Stomach (tissue), 9 donors: ENCODE data around the gene KCNK1. TPM values are rescaled to one million over a fixed set of nuclear protein-coding genes. Genes with fewer than 3 reads are reported as not detected.
"Not testable (repeated sequence)": the region's sequence is repeated elsewhere in the genome, so short reads cannot be mapped to it uniquely, and the experiment has no call there.

Source experiments
- DNase-seq, 2 donors: peaks; one replicate each; pipeline versions ENCODE4 v3.0.0 to v3.0.0-alpha.2; 2013 to 2019
- H3K27ac ChIP-seq, 5 donors: fragments of 200-600 bp in 4 of 5; sonication (generic) in 4 of 5; one replicate each; pipeline ENCODE4 v1.5.1; 2013 to 2019; ENCODE audit warnings: mild to moderate bottlenecking in 1 of 5, moderate library complexity in 1 of 5
- H3K27me3 ChIP-seq, 3 donors: fragments of 200-600 bp; sonication (generic); one replicate each; pipeline ENCODE4 v1.5.1; 2017 to 2019; ENCODE audit warnings: mixed run types in 1 of 3
- H3K36me3 ChIP-seq, 4 donors: fragments of 200-600 bp; sonication (generic); 1 replicate in 3 of 4; 2 replicates in 1 of 4; pipeline ENCODE4 v1.5.1; 2016 to 2019
- H3K4me1 ChIP-seq, 4 donors: fragments of 200-600 bp; sonication (generic); one replicate each; pipeline ENCODE4 v1.5.1; 2016 to 2019
- H3K4me3 ChIP-seq, 4 donors: fragments of 200-600 bp; sonication (generic) in 3 of 4; one replicate each; pipeline ENCODE4 v1.5.1; 2016 to 2019; ENCODE audit warnings: mild to moderate bottlenecking in 1 of 4
- H3K9me3 ChIP-seq, 4 donors: fragments of 200-600 bp; sonication (generic); one replicate each; pipeline ENCODE4 v1.5.1; 2016 to 2019
- CTCF ChIP-seq, 7 experiments: fragments of 450-650 bp in 4 of 7; fragments of 200-600 bp in 3 of 7; sonication (generic) in 3 of 7; IDR thresholded peaks; one replicate each; pipeline ENCODE4 v1.5.1; 2016 to 2019; ENCODE audit warnings: antibody characterized with exemption in 7 of 7, control low read depth in 2 of 7, mild to moderate bottlenecking in 1 of 7
- EP300 ChIP-seq: sonication (generic); formaldehyde crosslinking; IDR thresholded peaks from one replicate; pipeline ENCODE4 v1.6.1; 2017; ENCODE audit warnings: antibody characterized with exemption
- POLR2A ChIP-seq, 4 donors: fragments of 450-650 bp; IDR thresholded peaks; one replicate each; pipeline ENCODE4 v1.6.1; 2016; ENCODE audit warnings: antibody characterized with exemption in 4 of 4, control low read depth in 2 of 4, mild to moderate bottlenecking in 1 of 4, moderate library complexity in 1 of 4
- POLR2AphosphoS5 ChIP-seq, 3 donors: sonication (generic); formaldehyde crosslinking; IDR thresholded peaks; one replicate each; pipeline ENCODE4 v1.6.1; 2016; ENCODE audit warnings: antibody characterized with exemption in 3 of 3
- whole genome bisulfite sequencing, 5 donors: extraction: QIAGEN DNeasy Blood & Tissue Kit in 3 of 5; methylation state at CpG; one replicate each; pipeline versions ENCODE4 v1.1.5 to v1.1.7; 2013 to 2018; 5-methylcytosine and 5-hydroxymethylcytosine counted together
- intact Hi-C: fragments of 100-400 bp; cut with DNase I; formaldehyde crosslinking; loops from one replicate; pipeline ENCODE4 v1.15.1; 2023; ENCODE audit warnings: low total_unique reads
- polyA plus RNA-seq, 3 donors: library from polyadenylated mRNA; stranded (reverse); fragments of 200-250 nt; gene quantifications; one replicate each; pipeline ENCODE4 v1.2.3, GENCODE V29; 2013
- total RNA-seq, 5 donors: library from RNA; depleted of rRNA; stranded (reverse); fragments of >200 nt; gene quantifications; one replicate each; pipeline versions ENCODE4 v1.1.0 to v1.2.3, GENCODE V29; 2014 to 2016
- donor health status: healthy with polysubstance abuse.
- donor health status: Bipolar disorder and iron deficiency.
- donor health status: healthy.

KCNK1 gene
- total and polyA plus RNA-seq, 8 donors = 4.1 to 52.5 (median 9.5) TPM

GRCh38 chr1:233677690-233678354, 63.9 kb downstream of the KCNK1 start:
- no peak overlapping the region for H3K27ac ChIP-seq

GRCh38 chr1:233679030-233679429, 65.1 kb downstream of the KCNK1 start:
- Histone ChIP-seq H3K36me3 (no peaks in the 10 kb centered on the region), H3K9me3 (no peaks in the 10 kb centered on the region), H3K27ac (no peak overlapping the region), H3K27me3 (no peaks in the 10 kb centered on the region), H3K4me3 (no peak overlapping the region), H3K4me1 (peaks cover 0 to 13% (median 2%) of the 10 kb centered on the region in 4 donors)
- TF ChIP-seq CTCF (IDR thresholded peaks at IDR 0.05) = no peak
- DNase-seq = no peak
- 82 to 93% (median 90%) methylated on average over 6 of the region's 6 CpGs for WGBS, 5 donors
- intact Hi-C loops = no loop called here

More at GRCh38 chr1:233677690-233678354, 63.9 kb downstream of the KCNK1 start:
- DNase-seq = no peak
- WGBS, 5 donors = 70 to 82% (median 75%) methylated on average over 7 of the region's 7 CpGs
- Histone ChIP-seq H3K27me3 (no peaks in the 10 kb centered on the region), H3K36me3 (no peaks in the 10 kb centered on the region), H3K4me3 (no peak overlapping the region), H3K9me3 (no peaks in the 10 kb centered on the region), H3K4me1 (peaks cover 0 to 19% (median 8%) of the 10 kb centered on the region in 4 donors)
- TF ChIP-seq CTCF (IDR thresholded peaks at IDR 0.05) (no peak), EP300 (no peak), POLR2A (IDR thresholded peaks at IDR 0.05) (no peak), POLR2AphosphoS5 (IDR thresholded peaks at IDR 0.05) (no peak)
- intact Hi-C loops = no loop called here

GRCh38 chr1:233679591-233680373, 65.9 kb downstream of the KCNK1 start:
- H3K4me1 ChIP-seq = peaks cover 0 to 11% (median 0%) of the 10 kb centered on the region in 4 donors
- intact Hi-C loops = no loop called here
- no peaks in the 10 kb centered on the region for H3K36me3 ChIP-seq
- H3K27me3 ChIP-seq = no peaks in the 10 kb centered on the region
- H3K27ac ChIP-seq = no peak overlapping the region
- no peaks in the 10 kb centered on the region for H3K9me3 ChIP-seq
- no peak overlapping the region for H3K4me3 ChIP-seq
- DNase-seq = no peak
- TF ChIP-seq POLR2AphosphoS5 (IDR thresholded peaks at IDR 0.05) (no peak), POLR2A (IDR thresholded peaks at IDR 0.05) (no peak), EP300 (no peak), CTCF (IDR thresholded peaks at IDR 0.05) (no peak)
- 78 to 91% (median 88%) methylated on average over 12 of the region's 12 CpGs for WGBS, 5 donors

GRCh38 chr1:233681285-233681684, 67.4 kb downstream of the KCNK1 start:
- WGBS, 5 donors = 88 to 100% (median 100%) methylated on average over 1 of the region's 1 CpG
- intact Hi-C loops = no loop called here
- Histone ChIP-seq H3K9me3 (no peaks in the 10 kb centered on the region), H3K27ac (no peak overlapping the region), H3K4me1 (peaks cover 0 to 11% (median 0%) of the 10 kb centered on the region in 4 donors), H3K27me3 (no peaks in the 10 kb centered on the region), H3K4me3 (no peak overlapping the region), H3K36me3 (no peaks in the 10 kb centered on the region)
- no peak for DNase-seq
- TF ChIP-seq POLR2AphosphoS5 (IDR thresholded peaks at IDR 0.05) = no peak

GRCh38 chr1:233686653-233687052, 72.7 kb downstream of the KCNK1 start:
- peaks cover 0 to 12% (median 5%) of the 10 kb centered on the region in 4 donors for H3K4me1 ChIP-seq
- intact Hi-C loops, H3K27me3 ChIP-seq, H3K36me3 ChIP-seq, H3K27ac ChIP-seq, H3K4me3 ChIP-seq, DNase-seq, H3K9me3 ChIP-seq: not testable (repeated sequence)
- 94 to 100% (median 95%) methylated on average over 10 to 11 of the region's 11 CpGs for WGBS, 5 donors
